ENCODE results near the gene CPSF6. TPM values are rescaled to one million over a fixed set of nuclear protein-coding genes. Genes with fewer than 3 reads are reported as not detected.
A peak's percentile ranks its signal among the peaks of the same experiment; 100 is the strongest.

CPSF6 gene
- total RNA-seq, 1 experiment from 2014 or later = 124 TPM

GRCh38 chr12:69239352-69239921, at the start of gene CPSF6 (continued):
- TF ChIP-seq ZNF416 (CRISPR knock-in tag; IDR thresholded peaks at IDR 0.05) (peak; percentile 52; the same call in 1 of the 2 replicates), FOXP4 (CRISPR knock-in tag; IDR thresholded peaks at IDR 0.05) (no peak), ZNF263 (CRISPR knock-in tag; IDR thresholded peaks at IDR 0.05; ENCODE audit: low read depth) (no peak), JUN (CRISPR knock-in tag; IDR thresholded peaks at IDR 0.05) (0 out of 2 replicates have a peak, but pooled peaks have one; percentile 45), GTF2I (CRISPR knock-in tag; conservative IDR thresholded peaks at IDR 0.05) (no peak), TEAD4 (CRISPR knock-in tag; IDR thresholded peaks at IDR 0.05) (no peak), FOXP1 (CRISPR knock-in tag; IDR thresholded peaks at IDR 0.05; ENCODE audit: borderline replicate concordance) (peak; percentile 91; the same call in 1 of the 2 replicates), NR2C2 (CRISPR knock-in tag; IDR thresholded peaks at IDR 0.05) (no peak), OVOL2 (CRISPR knock-in tag; IDR thresholded peaks at IDR 0.05; ENCODE audit: borderline replicate concordance) (no peak), ATF1 (CRISPR knock-in tag; IDR thresholded peaks at IDR 0.05) (no peak), TCF7 (CRISPR knock-in tag; IDR thresholded peaks at IDR 0.05; ENCODE audit: low read depth) (peak; percentile 66; the same call in 1 of the 2 replicates), ZNF532 (CRISPR knock-in tag; IDR thresholded peaks at IDR 0.05; ENCODE audit: borderline replicate concordance) (no peak), FOXJ3 (CRISPR knock-in tag; IDR thresholded peaks at IDR 0.05; ENCODE audit: borderline replicate concordance) (no peak), AFF4 (CRISPR knock-in tag; IDR thresholded peaks at IDR 0.05; ENCODE audit: borderline replicate concordance) (peak; percentile 75; the same call in 1 of the 2 replicates), IRF1 (CRISPR knock-in tag; IDR thresholded peaks at IDR 0.05) (no peak), ELF4 (CRISPR knock-in tag; IDR thresholded peaks at IDR 0.05; ENCODE audit: low read depth) (peak; percentile 74; the same call in 1 of the 2 replicates), ERG (CRISPR knock-in tag; IDR thresholded peaks at IDR 0.05) (no peak), ATF3 (CRISPR knock-in tag; conservative IDR thresholded peaks at IDR 0.05) (no peak), ZBTB21 (CRISPR knock-in tag; IDR thresholded peaks at IDR 0.05; ENCODE audit: borderline replicate concordance) (peak; percentile 82; the same call in 1 of the 2 replicates), ZNF281 (CRISPR knock-in tag; IDR thresholded peaks at IDR 0.05) (no peak), ATF2 (CRISPR knock-in tag; IDR thresholded peaks at IDR 0.05; ENCODE audit: borderline replicate concordance, low read depth) (no peak), NFATC4 (CRISPR knock-in tag; IDR thresholded peaks at IDR 0.05) (no peak)
